ENCODE data around the gene PLXNA4. TPM values are rescaled to one million over a fixed set of nuclear protein-coding genes. Genes with fewer than 3 reads are reported as not detected.
A peak's percentile ranks its signal among the peaks of the same experiment; 100 is the strongest.

PLXNA4 gene
- polyA plus RNA-seq, 4 donors, result 13.1 to 14.7 (median 13.6) TPM

DNA sequence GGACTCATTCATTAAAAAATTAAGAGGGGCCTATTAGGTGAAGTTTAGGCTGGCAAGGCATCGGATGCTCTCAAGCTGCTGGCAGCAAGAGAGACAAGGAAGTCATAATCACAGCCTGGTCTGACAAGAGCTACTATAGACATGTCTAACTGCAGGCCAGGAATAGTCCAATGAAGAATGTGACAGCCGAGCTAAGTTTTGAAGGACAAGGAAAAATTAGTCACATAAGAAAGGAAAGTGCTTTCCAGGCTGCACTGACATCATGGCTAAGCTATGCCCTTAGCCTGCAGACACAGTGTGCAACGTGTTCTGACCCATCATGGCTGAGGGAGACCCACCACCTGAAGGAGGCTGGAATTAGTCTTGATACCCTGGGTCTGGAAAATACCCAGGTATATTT lies 281.1 kb downstream of the PLXNA4 start:
- no peak for DNase-seq (ENCODE audit: low read depth in 4 of 4, low spot score in 3 of 4)

DNA sequence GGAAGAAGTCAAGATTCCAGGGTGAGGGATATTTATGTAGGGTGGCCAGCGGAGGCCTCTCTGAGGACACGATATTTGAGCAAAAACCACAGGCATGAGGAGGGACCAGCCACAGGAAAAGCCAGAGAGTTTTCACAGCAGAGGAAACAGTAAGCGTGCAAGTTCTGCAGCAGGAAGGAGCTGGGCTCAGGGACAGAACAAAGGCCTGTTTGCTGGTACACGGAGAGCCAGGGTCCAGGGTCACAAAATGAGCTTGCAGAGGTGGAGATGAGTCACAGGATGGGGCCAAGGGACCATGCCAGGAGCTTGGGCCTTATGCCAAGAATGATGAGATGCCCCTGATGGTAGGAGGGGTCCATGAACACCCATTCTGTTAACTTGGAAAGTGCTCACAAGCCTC lies 283.5 kb downstream of the PLXNA4 start:
- no peak for DNase-seq (ENCODE audit: low read depth in 4 of 4, low spot score in 3 of 4)

DNA sequence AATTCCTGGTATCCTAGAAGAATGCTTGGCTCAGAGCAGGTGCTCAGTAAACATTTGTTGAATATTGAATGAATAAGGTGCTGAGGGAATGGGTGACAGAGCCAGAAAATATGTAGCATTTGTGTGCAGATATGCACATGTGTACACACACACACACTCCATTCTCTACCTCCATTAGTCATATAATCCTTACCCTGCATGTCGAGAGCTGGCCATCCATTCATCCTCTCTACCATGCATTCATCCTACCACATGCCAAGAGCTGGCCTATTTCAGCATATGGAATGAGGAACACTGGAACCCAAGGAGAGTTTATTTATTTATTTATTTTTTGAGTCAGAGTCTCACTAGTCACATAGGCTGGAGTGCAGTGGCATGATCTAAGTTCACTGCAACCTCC lies 284.8 kb downstream of the PLXNA4 start:
- DNase-seq (ENCODE audit: low read depth in 4 of 4, low spot score in 3 of 4), result no peak

GRCh38 chr7:132290021-132290420 lies 286.2 kb downstream of the PLXNA4 start:
- DNase-seq (ENCODE audit: low read depth in 4 of 4, low spot score in 3 of 4), result no peak

DNA sequence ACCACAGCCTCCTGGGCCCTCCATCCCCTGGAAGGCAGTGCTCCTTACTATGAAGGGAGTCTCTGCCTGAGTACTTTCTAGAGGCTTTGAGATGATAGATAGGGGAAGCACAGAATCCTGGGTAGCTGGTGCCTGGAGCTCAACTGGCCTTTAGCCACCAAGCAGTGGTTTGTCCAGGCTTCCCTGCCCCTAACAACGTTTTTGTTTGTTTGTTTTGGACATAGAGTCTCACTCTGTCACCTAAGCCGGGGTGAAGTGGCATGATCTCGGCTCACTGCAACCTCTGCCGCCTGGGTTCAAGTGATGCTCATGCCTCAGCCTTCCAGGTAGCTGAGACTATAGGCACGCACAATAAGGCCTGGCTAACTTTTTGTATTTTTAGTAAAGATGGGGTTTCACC lies 289.4 kb downstream of the PLXNA4 start:
- DNase-seq (ENCODE audit: low read depth in 4 of 4, low spot score in 3 of 4), result no peak

DNA sequence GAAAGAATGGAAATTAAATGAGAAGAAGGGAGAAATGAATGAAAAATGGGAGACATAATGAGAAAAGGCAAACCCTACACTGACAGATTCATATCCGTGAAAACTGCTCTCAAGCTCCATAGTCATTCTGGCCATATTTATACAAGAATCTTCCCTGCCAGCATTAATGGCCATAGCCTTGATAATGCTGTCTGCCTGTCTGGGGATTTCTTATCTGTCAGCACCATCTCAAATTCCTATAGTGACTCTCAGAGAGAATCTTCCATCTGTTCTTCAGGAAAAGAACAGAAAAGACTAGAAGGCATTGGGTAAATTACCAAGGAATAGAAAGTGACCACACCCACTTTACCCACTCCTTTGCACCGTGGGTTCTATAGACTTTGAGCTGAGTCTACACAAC lies 295.9 kb downstream of the PLXNA4 start:
- DNase-seq (ENCODE audit: low read depth in 4 of 4, low spot score in 3 of 4), result no peak

DNA sequence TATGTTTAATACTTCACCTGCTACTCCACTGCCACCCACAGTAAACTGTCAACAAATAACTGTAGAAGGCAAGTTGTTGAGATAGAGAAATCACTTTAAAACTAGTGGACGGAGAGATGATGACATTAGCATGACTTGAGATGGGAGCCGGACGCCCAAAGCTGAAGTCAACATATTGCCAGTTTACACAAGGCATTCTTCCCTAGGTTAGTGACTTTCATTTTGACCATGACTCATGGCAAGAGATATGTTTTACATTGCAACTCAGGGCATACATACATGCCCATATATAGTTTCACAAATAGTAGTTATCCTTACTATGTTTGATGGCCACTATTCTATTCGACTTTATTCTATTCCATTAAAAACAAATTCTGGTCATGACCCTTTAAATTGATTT lies 296.6 kb downstream of the PLXNA4 start:
- DNase-seq (ENCODE audit: low read depth in 4 of 4, low spot score in 3 of 4), result no peak

DNA sequence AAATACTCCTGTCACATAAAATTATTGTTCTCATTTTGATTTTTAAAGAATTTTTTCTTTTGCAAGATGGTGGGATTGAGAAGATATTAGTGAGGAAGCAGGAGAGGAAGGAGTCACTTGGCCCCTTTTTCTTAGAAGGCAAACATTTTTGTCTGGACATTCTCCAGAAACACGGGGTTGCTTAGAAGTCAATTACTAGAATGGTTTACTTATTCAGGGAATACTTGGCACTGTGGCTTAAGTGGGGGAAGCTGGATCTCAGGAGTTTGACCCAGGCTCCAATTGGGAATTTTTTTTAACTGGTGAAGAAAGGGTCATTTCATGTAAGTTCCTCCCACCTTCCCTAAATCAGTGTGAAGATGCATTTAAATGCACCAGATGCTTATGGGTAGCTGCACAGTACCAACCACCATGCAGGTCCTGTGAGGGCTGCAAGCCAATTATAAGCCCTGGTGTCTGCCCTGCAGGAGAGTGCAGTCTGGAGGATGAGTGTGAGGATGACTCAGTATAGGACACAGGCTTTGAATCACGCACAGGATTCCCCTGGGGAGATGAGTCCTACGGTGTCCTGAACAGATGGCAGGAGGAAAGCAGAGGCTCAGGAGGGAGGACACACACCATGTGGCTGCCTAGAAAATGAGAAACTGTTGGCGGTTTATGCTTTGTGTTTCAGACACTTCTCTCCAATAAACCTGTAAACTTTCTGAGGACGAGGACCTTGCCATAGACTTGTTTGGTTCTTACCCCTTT lies 299.1 kb downstream of the PLXNA4 start:
- DNase-seq (ENCODE audit: low read depth in 4 of 4, low spot score in 3 of 4), result peak in 2 of 4 donors; percentile 20 to 36

GRCh38 chr7:132276234-132276630 lies 300.0 kb downstream of the PLXNA4 start:
- no peak for DNase-seq (ENCODE audit: low read depth in 4 of 4, low spot score in 3 of 4)

DNA sequence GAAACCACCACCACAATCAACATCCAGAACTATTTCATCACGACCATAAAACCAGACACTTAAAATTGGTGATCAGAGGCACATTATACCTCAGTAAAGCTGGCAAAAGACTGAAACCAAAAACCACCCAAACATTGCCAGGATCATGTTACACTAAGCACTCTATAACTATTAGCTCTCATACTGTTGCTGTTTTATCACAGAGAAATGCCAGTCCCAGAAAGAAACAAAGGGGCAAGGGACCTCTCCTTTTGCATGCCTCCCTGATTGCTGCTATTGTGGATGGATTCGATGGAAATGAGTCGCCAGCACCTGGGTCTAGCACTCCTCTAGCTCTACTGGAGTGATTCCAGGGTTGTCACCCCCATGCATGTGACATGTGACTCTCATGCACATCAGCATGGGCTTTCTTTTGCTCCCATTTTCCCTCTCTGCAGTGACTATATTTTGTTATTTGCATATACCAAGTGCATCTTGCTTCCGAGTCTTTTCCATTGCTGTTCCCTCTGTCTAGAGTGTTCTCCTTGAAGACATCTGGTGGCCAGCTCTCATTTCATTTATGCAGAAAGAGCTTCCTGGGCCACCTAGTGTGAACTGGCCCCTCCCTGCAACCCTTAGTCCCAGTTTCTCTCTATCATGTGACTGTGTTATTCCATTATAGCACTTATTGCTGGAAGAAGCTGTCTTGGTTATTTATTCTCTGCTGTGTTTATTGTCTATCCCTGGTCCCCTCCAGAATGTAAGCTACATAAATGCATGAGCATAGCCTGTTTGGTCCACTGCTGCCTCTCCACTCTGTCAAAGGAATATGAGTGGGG lies 300.6 kb downstream of the PLXNA4 start:
- no peak for DNase-seq (ENCODE audit: low read depth in 4 of 4, low spot score in 3 of 4)

DNA sequence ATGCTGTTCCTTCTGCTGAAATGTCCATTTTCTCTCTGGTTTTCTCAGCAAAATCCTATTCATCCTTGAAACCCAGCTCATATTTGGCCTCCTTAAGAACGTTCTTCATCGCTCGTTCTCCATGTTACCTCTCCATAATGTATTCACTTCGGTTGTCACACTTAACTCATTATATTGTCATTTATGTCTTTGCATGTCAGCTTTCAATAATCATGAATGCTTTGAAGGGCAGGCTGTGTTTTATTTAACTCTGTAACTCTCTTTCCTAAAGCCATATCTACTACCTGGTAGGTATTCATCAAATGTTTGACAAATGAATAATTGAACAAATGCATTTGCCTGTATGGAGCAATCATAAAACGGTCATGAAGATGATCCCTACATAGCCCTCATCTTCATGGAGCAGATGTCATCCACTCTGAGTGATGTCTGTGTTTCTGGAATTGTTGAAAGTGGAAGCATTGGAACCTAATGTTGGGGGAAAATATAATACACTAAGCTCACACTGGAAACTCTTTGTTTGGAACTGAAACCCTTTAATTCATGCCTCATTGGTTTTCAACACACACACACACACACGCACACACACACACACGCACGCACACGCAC lies 303.4 kb downstream of the PLXNA4 start:
- DNase-seq (ENCODE audit: low read depth in 4 of 4, low spot score in 3 of 4), result no peak

DNA sequence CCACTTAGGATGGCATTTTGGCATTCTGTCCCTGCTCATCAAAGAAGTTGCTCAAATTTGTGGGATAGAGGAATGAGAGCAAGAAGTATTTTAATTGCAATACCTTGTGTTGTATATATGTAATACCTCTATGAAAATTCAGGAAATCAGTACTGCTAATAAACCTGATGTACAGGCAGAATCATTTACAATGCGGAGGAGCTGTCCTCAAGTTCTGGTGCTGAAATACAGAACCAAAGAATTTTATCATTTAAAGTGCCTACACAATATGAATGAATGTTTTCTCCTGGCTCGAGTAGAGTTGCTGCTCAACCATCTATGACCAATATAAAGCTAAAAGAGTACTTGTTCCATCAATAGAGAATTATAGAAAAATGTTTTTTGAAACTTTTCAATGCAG lies 305.8 kb downstream of the PLXNA4 start:
- DNase-seq (ENCODE audit: low read depth in 4 of 4, low spot score in 3 of 4), result peak in 2 of 4 donors; percentile 35 to 44

DNA sequence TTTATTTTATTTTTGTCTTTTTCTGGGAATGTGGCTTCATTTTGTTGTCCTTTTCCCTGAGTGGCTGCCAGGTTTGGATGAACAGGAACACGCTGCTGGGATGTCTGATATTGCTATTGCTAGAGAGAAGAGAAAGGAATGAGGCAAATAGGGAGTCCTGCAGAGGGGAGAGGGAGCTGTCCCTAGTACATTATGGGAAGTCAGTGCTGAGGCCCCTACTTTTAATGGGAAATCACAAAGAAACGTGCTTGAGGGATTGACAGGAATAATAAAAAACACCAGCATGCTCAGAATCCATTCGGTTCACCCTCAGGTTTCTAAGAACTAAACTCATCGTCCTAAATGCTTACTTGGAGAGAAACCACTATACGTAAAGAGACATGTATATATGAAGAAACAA lies 306.6 kb downstream of the PLXNA4 start:
- no peak for DNase-seq (ENCODE audit: low read depth in 4 of 4, low spot score in 3 of 4)

- DNase-seq (ENCODE audit: low read depth in 4 of 4, low spot score in 3 of 4), result no peak
Observed at GRCh38 chr7:132263151-132263550, 313.1 kb downstream of the PLXNA4 start.

- DNase-seq (ENCODE audit: low read depth in 4 of 4, low spot score in 3 of 4), result no peak
Observed at GRCh38 chr7:132262160-132262470, 314.2 kb downstream of the PLXNA4 start.

GRCh38 chr7:132261327-132262159 lies 314.7 kb downstream of the PLXNA4 start:
- no peak for DNase-seq (ENCODE audit: low read depth in 4 of 4, low spot score in 3 of 4)

DNA sequence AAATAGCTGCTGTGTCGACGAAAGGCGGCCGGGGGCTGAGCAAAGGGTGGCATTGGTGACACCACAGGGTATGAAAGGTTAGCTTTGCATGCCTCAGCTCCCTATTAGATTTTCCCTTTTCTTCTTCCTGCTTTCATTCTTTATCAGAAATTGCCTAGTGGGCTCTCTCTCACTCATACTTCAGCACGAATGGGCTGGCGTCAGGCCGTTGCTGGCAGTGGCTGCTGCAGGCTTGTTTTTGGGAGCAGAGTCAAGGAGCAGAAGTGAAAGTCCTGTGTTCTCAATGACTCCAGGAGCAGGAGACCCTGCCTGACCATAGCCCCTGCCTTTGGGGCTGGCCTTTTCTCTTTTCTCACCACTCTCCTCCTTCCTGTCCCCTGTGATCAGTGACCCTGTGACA lies 318.0 kb downstream of the PLXNA4 start:
- no peak for DNase-seq (ENCODE audit: low read depth in 4 of 4, low spot score in 3 of 4)

GRCh38 chr7:132257253-132257652 lies 319.0 kb downstream of the PLXNA4 start:
- no peak for DNase-seq (ENCODE audit: low read depth in 4 of 4, low spot score in 3 of 4)

GRCh38 chr7:132256721-132257212 lies 319.5 kb downstream of the PLXNA4 start:
- DNase-seq (ENCODE audit: low read depth in 4 of 4, low spot score in 3 of 4), result no peak

DNA sequence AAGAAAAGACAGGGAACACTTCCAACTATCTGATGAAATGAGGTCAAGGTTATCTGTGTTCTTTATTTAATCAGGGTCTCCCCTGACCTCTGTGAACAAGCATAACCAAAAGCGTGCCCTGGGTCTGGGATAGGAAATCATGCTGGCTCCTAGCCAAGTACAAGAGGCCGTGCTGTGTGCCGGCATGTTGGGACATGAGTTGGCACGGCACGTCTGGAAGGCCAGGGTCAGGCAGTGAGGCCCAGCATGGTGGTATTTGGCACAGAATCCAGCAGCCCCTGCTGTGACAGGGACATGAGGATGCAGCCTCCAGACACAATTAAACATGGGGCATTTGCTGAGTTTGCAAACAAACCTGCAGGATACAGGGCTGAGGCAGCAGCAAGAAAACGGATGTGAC lies 320.4 kb downstream of the PLXNA4 start:
- DNase-seq (ENCODE audit: low read depth in 4 of 4, low spot score in 3 of 4), result no peak

Data from right renal pelvis (tissue), 4 donors.